OCI-LY7 (cell line): ENCODE data around the gene SHROOM3.

Experiments
- EZH2phosphoT487 ChIP-seq: fragments of 200-600 bp; sonication (generic); IDR thresholded peaks from 2 replicates; pipeline ENCODE4 v1.6.1; 2018; ENCODE audit warnings: low read depth, borderline replicate concordance, mild to moderate bottlenecking, mixed run types, antibody characterized with exemption, low read length, moderate library complexity, mixed read lengths
- TF ChIP-seq, protein P1 (sequence below): fragments of 200-600 bp; sonication (generic); conservative IDR thresholded peaks from 2 replicates; pipeline ENCODE4 v1.5.1; 2014; ENCODE audit warnings: mild to moderate bottlenecking, antibody characterized with exemption, low read length, moderate library complexity, mixed read lengths

DNA sequence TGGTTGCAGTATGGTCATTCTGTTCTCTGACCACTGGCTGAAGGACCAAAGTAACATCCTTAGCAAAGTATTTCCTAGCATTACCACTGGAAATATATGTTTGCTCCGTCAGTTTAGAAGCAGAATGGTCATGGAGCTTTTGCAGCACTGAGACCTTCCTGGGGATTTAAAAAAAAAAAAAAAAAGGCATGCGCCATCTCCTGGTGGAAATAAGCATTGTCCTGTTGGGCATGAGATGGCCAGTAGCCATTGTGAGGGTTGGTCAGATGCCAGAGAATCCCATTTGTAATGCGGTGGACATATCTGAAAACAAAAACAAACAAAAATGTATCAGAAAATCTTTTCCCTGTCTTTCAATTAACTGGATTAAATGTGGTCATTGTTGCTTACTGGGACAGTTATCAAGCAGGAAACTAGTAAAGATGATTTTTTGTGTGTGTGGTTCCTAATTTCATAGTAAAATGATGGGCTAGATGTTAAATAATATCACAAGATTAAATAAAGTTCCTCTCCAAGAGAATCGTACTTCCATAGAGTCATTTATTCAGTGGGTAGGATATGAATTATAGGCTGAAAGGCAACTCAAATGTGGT is 323.4 kb downstream of the SHROOM3 start:
- TF ChIP-seq, protein P1, sequence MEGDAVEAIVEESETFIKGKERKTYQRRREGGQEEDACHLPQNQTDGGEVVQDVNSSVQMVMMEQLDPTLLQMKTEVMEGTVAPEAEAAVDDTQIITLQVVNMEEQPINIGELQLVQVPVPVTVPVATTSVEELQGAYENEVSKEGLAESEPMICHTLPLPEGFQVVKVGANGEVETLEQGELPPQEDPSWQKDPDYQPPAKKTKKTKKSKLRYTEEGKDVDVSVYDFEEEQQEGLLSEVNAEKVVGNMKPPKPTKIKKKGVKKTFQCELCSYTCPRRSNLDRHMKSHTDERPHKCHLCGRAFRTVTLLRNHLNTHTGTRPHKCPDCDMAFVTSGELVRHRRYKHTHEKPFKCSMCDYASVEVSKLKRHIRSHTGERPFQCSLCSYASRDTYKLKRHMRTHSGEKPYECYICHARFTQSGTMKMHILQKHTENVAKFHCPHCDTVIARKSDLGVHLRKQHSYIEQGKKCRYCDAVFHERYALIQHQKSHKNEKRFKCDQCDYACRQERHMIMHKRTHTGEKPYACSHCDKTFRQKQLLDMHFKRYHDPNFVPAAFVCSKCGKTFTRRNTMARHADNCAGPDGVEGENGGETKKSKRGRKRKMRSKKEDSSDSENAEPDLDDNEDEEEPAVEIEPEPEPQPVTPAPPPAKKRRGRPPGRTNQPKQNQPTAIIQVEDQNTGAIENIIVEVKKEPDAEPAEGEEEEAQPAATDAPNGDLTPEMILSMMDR = peak; percentile 89
- TF ChIP-seq EZH2phosphoT487 = no peak
